ENCODE measurements around the gene IGF2R. TPM values are rescaled to one million over a fixed set of nuclear protein-coding genes. Genes with fewer than 3 reads are reported as not detected.

Gene IGF2R
- total RNA-seq, 1 experiment from 2014 or later = 35.9 TPM

GRCh38 chr6:159980474-159980873 is 11.6 kb downstream of the IGF2R start:
- Histone ChIP-seq H3K36me3 (no peaks in the 10 kb centered on the region; the same call in 1 of the 2 replicates), H3K27me3 (no peaks in the 10 kb centered on the region), H3K4me3 (no peak overlapping the region), H3K9me3 (no peaks in the 10 kb centered on the region)
- no peak for DNase-seq

- Histone ChIP-seq H3K36me3 (no peaks in the 10 kb centered on the region; the same call in 1 of the 2 replicates), H3K4me3 (no peak overlapping the region), H3K9me3 (no peaks in the 10 kb centered on the region), H3K27me3 (no peaks in the 10 kb centered on the region)
- no peak for DNase-seq
These were observed 12.2 kb downstream of the IGF2R start for GRCh38 chr6:159981071-159981402.

GRCh38 chr6:159981403-159982245 is 12.7 kb downstream of the IGF2R start:
- DNase-seq = peak; percentile 70
- no peaks in the 10 kb centered on the region for H3K27me3 ChIP-seq
- no peak overlapping the region for H3K4me3 ChIP-seq
- H3K36me3 ChIP-seq = no peaks in the 10 kb centered on the region; the same call in 1 of the 2 replicates
- no peaks in the 10 kb centered on the region for H3K9me3 ChIP-seq

GRCh38 chr6:159982731-159983506 is 14.0 kb downstream of the IGF2R start:
- Histone ChIP-seq H3K4me3 (no peak overlapping the region), H3K9me3 (no peaks in the 10 kb centered on the region), H3K36me3 (no peaks in the 10 kb centered on the region; the same call in 1 of the 2 replicates), H3K27me3 (no peaks in the 10 kb centered on the region)
- DNase-seq = no peak

GRCh38 chr6:159983641-159984080 is 14.8 kb downstream of the IGF2R start:
- H3K36me3 ChIP-seq = no peaks in the 10 kb centered on the region; the same call in 1 of the 2 replicates
- no peaks in the 10 kb centered on the region for H3K27me3 ChIP-seq
- no peak overlapping the region for H3K4me3 ChIP-seq
- DNase-seq = no peak
- H3K9me3 ChIP-seq = no peaks in the 10 kb centered on the region

- DNase-seq = peak; percentile 29
- no peaks in the 10 kb centered on the region for H3K9me3 ChIP-seq
- no peaks in the 10 kb centered on the region; the same call in 1 of the 2 replicates for H3K36me3 ChIP-seq
- no peak overlapping the region for H3K4me3 ChIP-seq
- no peaks in the 10 kb centered on the region for H3K27me3 ChIP-seq
These were observed 15.4 kb downstream of the IGF2R start for GRCh38 chr6:159984268-159984786.

- H3K4me3 ChIP-seq = no peak overlapping the region
- DNase-seq = peak; percentile 55
- no peaks in the 10 kb centered on the region; the same call in 1 of the 2 replicates for H3K36me3 ChIP-seq
- H3K27me3 ChIP-seq = no peaks in the 10 kb centered on the region
- no peaks in the 10 kb centered on the region for H3K9me3 ChIP-seq
These were observed 16.5 kb downstream of the IGF2R start for GRCh38 chr6:159985296-159985945.

GRCh38 chr6:159988983-159989454 is 20.1 kb downstream of the IGF2R start:
- DNase-seq = peak; percentile 23
- H3K9me3 ChIP-seq = no peaks in the 10 kb centered on the region
- no peaks in the 10 kb centered on the region for H3K27me3 ChIP-seq
- H3K36me3 ChIP-seq = peaks cover 20% of the 10 kb centered on the region
- H3K4me3 ChIP-seq = no peak overlapping the region

GRCh38 chr6:159989492-159990480 is 20.9 kb downstream of the IGF2R start:
- DNase-seq = no peak
- no peaks in the 10 kb centered on the region for H3K9me3 ChIP-seq
- no peaks in the 10 kb centered on the region for H3K27me3 ChIP-seq
- peaks cover 20% of the 10 kb centered on the region for H3K36me3 ChIP-seq
- H3K4me3 ChIP-seq = no peak overlapping the region

- no peak for DNase-seq
- Histone ChIP-seq H3K4me3 (no peak overlapping the region), H3K9me3 (no peaks in the 10 kb centered on the region), H3K36me3 (peaks cover 20% of the 10 kb centered on the region), H3K27me3 (no peaks in the 10 kb centered on the region)
These were observed 23.5 kb downstream of the IGF2R start for GRCh38 chr6:159992366-159992765.

GRCh38 chr6:159995405-159995804 is 26.5 kb downstream of the IGF2R start:
- H3K9me3 ChIP-seq = no peaks in the 10 kb centered on the region
- no peak for DNase-seq
- H3K27me3 ChIP-seq = no peaks in the 10 kb centered on the region
- H3K36me3 ChIP-seq = peaks cover 32% of the 10 kb centered on the region
- H3K4me3 ChIP-seq = no peak overlapping the region

GRCh38 chr6:159996087-159996622 is 27.3 kb downstream of the IGF2R start:
- no peak for DNase-seq
- H3K27me3 ChIP-seq = no peaks in the 10 kb centered on the region
- no peak overlapping the region for H3K4me3 ChIP-seq
- H3K36me3 ChIP-seq = peaks cover 32% of the 10 kb centered on the region
- no peaks in the 10 kb centered on the region for H3K9me3 ChIP-seq

GRCh38 chr6:159996626-159997497 is 28.0 kb downstream of the IGF2R start:
- no peak for DNase-seq
- Histone ChIP-seq H3K36me3 (peaks cover 26% of the 10 kb centered on the region), H3K4me3 (no peak overlapping the region), H3K9me3 (no peaks in the 10 kb centered on the region), H3K27me3 (no peaks in the 10 kb centered on the region)

- no peak for DNase-seq
- no peak overlapping the region for H3K4me3 ChIP-seq
- H3K27me3 ChIP-seq = no peaks in the 10 kb centered on the region
- H3K9me3 ChIP-seq = no peaks in the 10 kb centered on the region
- H3K36me3 ChIP-seq = peaks cover 19% of the 10 kb centered on the region
These were observed 28.7 kb downstream of the IGF2R start for GRCh38 chr6:159997498-159998101.
